Amygdala (tissue), 56 donors: ENCODE data around the gene ABCD3.
A peak's percentile ranks its signal among the peaks of the same experiment; 100 is the strongest.
"Not testable (repeated sequence)": the region's sequence is repeated elsewhere in the genome, so short reads cannot be mapped to it uniquely, and the experiment has no call there.

Source experiments
- DNase-seq, 56 donors: peaks; one replicate each; lab custom pipeline; 2025; lab: John Stamatoyannopoulos, UW

The ABCD3 gene

DNA sequence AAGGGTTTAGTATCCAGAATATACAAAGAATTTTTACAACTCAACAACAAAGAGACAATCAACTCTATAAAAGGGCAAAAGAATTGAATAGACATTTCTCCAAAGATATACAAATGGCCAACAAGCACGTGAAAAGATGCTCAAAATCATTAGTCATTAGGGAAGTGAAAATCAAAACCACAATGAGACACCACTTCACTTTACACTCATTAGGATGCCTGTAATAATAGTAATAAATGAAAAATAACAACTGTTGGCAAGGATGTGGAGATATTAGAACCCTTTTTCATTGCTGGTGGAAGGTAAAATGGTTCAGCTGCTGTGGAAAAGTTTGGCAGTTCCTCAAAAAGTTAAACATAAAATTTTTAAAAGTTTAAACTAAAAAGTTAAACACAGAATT lies 7.0 kb upstream of the ABCD3 start:
- DNase-seq = no peak

DNA sequence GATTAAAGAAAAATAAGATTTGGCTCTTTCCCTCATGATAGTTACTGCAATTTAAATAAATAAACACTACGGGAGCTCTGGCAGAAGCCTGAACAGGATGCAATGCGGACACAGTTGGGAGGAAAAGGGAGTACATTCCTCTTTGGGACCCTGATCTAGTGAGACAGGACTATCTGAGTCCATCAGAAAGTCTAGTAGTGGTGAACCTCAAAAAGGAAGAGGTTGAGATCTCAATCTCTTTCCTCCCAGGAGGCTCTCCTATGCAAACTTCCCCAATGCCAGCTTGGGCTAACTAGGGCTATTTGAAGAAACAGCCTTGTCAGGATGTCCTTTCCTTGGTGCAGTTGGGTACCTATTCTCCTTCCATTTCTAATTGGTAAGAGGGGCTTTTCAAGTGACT lies 4.9 kb upstream of the ABCD3 start:
- no peak for DNase-seq

GRCh38 chr1:94416901-94417727 lies 1.1 kb upstream of the ABCD3 start:
- DNase-seq = peak in 43 of 56 donors; percentile 1 to 84 (median 44)

GRCh38 chr1:94417728-94417977 lies 536 bp upstream of the ABCD3 start:
- DNase-seq = no peak

DNA sequence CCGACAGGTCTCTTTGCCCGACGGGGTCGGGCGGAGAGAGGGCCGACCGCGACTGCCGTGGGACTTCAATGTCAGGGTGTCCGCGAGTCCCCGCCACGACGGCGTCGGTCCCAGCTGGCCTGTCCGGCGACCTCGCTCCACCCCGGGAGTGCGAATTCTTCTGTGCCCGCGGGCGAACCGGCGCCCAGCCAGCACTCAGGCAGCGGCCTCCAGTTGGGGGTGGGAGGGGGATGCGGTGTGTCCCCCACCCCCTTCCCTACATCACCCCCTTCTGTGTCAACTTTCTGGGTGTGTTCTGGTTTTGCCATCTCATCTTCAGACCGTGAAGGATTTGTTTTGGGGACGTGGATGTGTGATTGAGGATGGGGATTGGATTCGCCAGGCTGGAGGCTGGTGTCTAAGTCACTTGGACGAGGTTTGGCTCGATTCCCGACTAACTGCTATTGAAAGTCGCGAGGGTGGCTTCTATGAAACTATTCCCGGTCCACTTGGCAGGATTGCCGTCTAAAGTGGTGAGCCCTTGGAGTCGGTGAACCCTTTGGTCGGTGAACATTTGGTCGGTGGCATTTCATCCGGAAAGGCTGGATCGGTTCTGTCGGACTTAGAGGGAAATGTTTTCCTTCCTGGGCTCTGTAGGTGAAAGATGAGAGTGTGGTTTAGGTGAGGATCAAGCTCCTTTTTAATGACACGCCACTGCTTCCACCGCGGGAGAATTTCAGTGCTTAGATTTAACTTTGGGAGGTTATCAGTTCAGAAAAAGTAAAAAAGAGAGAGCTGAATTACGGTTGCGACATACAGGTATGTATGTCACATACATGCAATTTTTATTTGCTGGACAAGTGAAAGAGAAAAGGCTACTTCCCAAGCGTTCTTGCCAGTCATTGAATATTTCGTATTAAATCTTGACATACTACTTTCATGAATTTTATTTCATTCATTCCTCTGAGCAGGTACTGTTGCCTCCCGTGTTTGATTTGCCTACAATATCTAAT lies 771 bp downstream of the ABCD3 start:
- peak in 33 of 56 donors; percentile 9 to 71 (median 38) for DNase-seq

- DNase-seq = no peak
Observed at GRCh38 chr1:94422115-94422820, 4.1 kb downstream of the ABCD3 start.

DNA sequence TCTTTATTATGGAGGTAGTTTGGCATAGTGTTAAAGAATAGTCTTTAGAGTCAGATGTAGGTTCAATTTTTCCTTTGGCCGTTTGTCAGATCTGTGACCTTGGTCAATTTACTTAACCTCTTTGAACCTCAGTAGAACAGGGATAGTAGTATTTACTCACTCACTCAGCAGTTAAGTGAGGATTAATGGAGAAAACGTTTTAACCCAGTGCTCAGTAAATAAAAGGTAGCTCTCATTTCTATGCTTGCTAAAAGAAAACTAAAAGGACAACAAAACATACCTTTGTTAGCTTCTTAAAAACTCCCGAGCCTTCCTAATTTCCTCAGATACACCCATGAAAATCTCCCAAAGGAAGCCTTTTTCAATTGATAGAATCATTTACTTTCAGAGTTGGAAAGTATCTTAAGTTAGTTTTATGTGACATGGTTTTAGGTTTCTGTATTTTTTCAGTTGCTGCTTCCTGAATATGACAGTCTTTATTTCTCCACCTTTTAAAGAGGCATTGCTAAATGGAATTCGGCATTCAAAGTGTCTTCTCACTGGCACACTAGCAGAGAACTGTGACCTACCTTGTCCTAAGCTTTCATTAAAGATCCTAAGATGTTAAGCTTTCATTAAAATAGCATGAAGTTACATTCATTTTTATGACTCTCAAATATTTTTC lies 7.8 kb downstream of the ABCD3 start:
- no peak for DNase-seq

DNA sequence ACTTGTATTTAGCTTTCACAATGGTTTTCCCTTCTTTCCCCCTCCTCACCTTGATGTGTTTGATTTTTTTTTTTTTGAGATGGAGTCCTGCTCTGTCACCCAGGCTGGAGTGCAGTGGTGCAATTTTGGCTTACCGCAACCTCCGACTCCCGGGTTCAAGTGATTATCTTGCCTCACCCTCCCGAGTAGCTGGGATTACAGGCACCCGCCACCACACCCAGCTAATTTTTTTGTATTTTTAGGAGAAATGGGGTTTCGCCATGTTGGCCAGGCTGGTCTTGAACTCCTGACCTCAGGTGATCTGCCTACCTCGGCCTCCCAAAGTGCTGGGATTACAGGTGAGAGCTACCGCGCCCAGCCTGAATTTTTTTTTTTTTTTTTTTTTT lies 8.3 kb downstream of the ABCD3 start:
- DNase-seq = not testable (repeated sequence)

GRCh38 chr1:94428441-94428840 lies 10.3 kb downstream of the ABCD3 start:
- DNase-seq = no peak

DNA sequence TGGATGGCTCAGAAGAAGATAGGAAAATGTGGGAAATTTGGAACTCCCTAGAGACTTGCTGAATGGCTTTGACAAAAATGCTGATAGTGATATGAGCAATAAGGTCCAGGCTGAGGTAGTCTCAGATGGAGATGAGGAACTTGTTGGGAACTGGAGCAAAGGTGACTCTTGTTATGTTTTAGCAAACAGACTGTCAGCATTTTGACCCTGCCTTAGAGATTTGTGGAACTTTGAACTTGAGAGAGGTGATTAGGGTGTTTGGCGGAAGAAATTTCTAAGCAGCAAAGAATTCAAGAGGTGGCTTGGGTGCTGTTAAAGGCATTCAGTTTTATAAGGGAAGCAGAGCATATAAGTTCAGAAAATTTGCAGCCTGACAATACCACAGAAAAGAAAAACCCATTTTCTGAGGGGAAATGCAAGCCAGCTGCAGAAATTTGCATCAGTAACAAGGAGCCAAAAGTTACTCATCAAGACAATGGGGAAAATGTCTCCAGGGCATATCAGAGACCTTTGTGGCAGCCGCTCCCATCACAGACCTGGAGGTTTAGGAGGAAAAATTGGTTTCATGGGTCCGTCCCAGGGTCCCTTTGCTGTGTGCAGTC lies 10.8 kb downstream of the ABCD3 start:
- not testable (repeated sequence) for DNase-seq

GRCh38 chr1:94430066-94430465 lies 11.9 kb downstream of the ABCD3 start:
- not testable (repeated sequence) for DNase-seq

DNA sequence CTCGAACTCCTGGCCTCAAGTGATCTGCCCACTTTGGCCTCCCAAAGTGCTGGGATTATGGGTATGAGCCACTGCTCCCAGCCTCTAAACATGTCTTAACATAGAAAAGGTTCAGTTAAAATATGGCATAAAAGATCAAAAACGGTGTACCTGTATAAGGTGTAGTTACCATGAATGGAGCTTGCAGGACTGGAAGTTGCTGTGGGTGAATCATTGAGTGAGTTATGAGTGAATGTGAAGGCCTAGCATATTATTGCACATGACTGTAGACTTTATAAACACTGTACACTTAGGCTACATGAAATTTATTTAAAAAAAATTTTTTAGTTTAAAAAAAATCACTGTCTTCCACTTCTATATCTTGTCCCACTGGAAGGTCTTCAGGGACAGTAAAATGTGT lies 15.7 kb downstream of the ABCD3 start:
- DNase-seq = no peak

- no peak for DNase-seq
Observed at GRCh38 chr1:94434365-94435045, 16.3 kb downstream of the ABCD3 start.

GRCh38 chr1:94438692-94439276 lies 20.6 kb downstream of the ABCD3 start:
- no peak for DNase-seq

DNA sequence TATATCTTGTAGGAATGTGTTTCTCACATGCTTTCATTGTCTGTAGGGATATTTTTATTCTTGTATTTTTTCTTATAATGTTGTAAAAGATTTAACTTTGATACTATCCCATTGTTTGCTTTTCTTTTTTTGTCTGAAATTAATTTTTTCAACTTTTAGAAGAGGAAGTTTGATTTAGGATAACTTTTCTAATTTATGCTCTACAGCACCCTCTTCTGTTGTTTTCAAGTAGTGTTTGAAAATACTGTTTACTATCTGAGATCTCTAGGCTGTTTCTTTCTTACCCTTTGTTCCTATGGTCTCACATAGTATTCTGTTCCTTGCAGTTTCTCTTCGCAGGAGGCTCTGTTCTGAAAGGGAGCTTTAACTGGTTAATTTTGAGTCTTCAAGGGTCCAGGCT lies 21.9 kb downstream of the ABCD3 start:
- DNase-seq = no peak

DNA sequence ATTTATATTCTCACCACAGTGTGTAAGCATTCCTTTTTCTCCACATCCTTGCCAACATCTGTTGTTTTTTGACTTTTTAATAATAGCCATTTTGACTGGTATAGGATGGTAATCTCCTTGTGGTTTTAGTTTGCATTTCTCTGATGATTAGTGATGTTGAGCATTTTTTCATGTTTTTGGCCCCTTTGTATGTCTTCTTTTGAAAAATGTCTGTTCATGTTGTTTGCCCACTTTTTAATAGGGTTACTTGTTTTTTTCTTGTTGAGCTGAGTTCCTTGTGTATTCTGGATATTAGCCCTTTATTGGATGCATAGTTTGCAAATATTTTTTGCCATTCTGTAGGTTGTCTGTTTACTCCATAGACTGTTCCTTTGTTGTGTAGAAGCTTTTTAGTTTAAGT lies 24.9 kb downstream of the ABCD3 start:
- not testable (repeated sequence) for DNase-seq

DNA sequence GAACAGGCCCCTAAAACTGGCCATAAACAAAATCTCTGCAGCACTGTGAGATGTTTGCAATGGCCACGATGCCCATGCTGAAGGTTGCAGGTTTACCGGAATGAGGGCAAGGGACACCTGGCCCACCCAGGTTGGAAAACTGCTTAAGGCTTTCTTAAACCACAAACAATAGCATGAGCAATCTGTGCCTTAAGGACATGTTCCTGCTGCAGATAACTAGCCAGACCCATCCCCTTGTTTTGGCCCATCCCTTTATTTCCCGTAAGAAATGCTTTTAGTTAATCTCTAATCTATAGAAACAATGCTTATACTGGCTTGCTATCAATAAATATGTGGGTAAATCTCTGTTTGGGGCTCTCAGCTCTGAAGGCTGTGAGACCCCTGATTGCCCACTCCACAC lies 26.6 kb downstream of the ABCD3 start:
- not testable (repeated sequence) for DNase-seq

GRCh38 chr1:94445733-94446132 lies 27.5 kb downstream of the ABCD3 start:
- DNase-seq = not testable (repeated sequence)

DNA sequence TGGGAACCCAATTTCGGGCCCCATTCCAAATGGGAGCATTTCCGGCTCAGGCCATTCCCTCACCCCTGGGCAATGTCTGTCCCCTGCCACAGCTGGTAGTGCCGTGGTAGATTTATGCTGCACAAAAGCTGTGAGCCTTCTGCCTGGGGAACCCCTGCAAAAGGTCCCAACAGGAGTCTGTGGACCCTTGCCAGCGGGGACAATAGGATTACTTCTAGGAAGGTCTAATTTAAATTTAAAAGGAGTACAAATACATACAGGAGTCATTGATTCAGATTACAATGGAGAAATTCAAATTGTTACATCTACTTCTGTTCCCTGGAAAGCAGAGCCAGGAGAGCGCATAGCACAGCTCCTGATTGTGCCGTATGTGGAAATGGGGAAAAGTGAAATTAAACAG lies 28.0 kb downstream of the ABCD3 start:
- DNase-seq = peak in 1 of 56 donors; percentile 0
